ENCODE results near the gene FAF2.

FAF2 gene

DNA sequence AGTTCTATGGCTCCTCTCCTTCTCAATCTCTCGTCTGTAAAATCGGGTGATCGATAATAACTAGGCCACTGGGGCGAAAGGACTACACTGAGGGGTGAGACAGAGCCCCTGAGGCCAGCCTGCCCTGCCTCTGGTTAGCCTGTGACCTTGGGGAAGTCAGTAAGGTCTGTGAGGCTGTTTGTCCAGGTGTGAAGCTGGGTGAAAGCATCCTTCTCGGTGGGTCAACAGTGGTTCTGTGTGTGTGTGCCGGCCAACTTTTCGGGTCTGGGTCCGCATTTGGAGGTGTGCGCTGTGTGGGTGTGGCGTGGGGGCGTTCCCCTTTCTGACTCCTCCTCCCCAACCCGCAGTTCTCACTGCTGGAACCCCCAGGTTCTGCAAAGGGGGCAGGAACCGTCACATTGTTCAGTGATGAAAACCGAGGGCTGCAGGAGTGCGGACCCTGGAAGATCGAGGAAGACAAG lies 94.0 kb downstream of the FAF2 start:
- TF ChIP-seq, protein P1, sequence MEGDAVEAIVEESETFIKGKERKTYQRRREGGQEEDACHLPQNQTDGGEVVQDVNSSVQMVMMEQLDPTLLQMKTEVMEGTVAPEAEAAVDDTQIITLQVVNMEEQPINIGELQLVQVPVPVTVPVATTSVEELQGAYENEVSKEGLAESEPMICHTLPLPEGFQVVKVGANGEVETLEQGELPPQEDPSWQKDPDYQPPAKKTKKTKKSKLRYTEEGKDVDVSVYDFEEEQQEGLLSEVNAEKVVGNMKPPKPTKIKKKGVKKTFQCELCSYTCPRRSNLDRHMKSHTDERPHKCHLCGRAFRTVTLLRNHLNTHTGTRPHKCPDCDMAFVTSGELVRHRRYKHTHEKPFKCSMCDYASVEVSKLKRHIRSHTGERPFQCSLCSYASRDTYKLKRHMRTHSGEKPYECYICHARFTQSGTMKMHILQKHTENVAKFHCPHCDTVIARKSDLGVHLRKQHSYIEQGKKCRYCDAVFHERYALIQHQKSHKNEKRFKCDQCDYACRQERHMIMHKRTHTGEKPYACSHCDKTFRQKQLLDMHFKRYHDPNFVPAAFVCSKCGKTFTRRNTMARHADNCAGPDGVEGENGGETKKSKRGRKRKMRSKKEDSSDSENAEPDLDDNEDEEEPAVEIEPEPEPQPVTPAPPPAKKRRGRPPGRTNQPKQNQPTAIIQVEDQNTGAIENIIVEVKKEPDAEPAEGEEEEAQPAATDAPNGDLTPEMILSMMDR (conservative IDR thresholded peaks at IDR 0.05), result no peak
- TF ChIP-seq ZFX (IDR thresholded peaks at IDR 0.05), result no peak
- peak overlapping the region; percentile 95 for H3K27ac ChIP-seq

DNA sequence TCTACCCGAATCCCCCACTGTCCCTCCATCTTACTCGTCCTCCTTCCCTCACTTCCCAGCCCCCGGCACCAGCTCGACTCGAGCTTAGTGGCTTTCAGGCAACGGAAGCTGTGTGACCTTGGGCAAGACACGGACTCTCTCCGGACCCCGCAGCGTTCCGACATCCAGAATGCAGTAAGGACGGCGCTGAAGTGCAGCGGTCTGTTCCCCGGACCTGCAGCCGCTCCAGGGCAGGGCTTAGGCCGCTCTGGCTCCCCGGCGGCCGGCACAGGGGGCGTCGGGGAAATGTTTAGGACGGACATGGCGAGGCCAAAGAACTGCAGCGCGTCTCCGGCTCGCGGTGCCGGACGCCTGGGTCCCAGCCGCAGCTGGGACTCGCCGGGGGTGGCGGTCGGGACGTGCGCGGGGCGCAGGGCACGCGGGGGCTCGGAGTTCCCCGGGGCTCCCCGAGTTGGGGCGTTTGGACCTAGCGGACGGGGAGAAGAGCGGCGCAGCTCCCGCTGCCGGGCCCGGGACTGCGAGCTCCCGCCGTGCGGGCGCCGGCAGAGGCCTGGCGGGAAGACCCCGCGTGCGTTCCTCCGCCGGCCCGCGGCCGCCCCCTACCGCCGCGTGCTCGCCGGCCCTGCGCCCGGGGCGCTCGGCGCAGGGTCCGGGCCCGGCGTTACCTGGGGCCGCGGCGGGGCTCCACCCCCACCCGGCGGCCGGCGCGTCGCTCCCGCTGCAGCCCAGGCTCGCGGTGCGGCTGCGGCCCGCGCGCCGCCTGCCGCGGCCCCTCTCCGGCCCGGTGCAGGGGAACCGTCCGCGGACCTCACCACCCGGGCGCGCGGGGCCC lies 94.6 kb downstream of the FAF2 start:
- H3K27ac ChIP-seq, result peak overlapping the region; percentile 95
- TF ChIP-seq ZFX (IDR thresholded peaks at IDR 0.05), result peak; percentile 80
- TF ChIP-seq, protein P1 (conservative IDR thresholded peaks at IDR 0.05), result no peak; the same call in 1 of the 2 replicates

DNA sequence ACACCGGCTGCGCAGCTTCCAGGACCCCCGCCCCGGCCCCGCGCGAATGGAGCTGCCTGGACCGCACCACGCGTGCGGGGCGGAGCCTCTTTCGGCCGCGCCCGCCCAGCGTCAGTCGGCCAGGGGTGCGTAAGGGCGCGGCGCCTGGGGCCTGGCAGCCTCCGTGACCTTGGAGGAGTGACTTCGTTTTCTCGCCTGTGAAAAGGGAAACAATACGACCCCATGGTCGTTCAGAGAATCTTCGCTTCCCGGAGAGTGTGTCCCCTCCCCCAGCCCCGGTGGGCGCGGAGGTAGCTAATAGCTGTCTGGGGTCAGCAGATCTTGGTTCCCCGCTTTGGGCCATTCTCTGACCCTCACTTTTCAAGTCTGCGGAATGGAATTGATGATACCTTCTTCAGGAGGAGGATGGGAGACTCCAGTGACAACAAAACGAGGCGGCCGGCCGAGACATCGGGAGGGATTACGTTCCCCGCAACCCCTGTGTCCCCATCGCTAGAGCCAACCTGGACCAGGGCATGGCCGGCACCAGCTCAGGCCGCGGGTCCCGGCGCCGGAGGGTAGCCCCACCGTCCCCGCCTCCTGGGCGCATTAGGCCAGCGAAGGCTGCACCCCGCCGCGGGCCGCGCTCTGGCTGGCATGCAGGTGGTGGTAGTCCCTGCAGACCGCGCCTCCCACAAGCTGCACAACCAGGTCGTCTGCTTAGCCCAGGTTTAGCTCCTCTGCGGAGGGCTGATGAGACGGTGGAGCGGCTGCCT lies 95.4 kb downstream of the FAF2 start:
- peak; percentile 65; the same call in 1 of the 2 replicates for TF ChIP-seq ZFX (IDR thresholded peaks at IDR 0.05)
- TF ChIP-seq, protein P1 (conservative IDR thresholded peaks at IDR 0.05), result no peak
- peak overlapping the region; percentile 95 for H3K27ac ChIP-seq

DNA sequence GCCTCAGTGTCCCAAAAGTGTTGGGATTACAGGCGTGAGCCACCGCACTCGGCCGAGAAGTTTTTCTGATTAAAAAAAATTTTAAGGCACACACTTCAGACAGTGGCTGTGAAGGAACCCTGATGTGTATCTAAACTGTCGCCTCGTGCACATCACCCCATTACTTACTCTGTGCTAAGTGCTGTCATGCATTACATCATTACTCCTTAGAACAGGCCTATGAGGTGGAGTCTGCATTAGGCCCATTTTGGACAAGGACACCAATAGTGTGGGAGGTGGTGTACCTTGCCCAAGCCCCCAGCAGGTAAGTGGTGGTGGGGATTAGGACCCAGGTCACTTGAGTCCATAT lies 97.2 kb downstream of the FAF2 start:
- no peak for TF ChIP-seq ZFX (IDR thresholded peaks at IDR 0.05)
- TF ChIP-seq, protein P1 (conservative IDR thresholded peaks at IDR 0.05), result no peak
- H3K27ac ChIP-seq, result no peak overlapping the region

GRCh38 chr5:176545737-176546509 lies 97.7 kb downstream of the FAF2 start:
- no peak overlapping the region for H3K27ac ChIP-seq

DNA sequence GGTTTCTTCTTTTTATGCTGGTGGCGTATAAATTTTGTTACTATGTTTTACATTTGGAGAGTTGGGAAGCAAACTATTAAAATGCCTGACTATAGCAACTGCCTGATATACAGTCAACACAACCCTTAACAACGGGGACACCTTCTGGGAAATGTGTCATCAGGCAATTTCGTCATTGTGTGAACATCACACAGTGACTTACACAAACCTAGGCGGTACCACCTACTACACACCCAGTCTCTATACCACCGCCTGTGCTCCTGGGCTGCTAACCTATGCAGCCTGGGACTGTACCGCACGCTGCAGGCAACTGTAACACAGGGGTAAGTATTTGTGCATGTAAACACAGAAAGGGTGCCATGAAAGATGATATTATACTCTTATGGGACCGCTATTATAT lies 99.6 kb downstream of the FAF2 start:
- no peak overlapping the region for H3K27ac ChIP-seq
- TF ChIP-seq, protein P1 (conservative IDR thresholded peaks at IDR 0.05), result no peak
- no peak for TF ChIP-seq ZFX (IDR thresholded peaks at IDR 0.05)

More at GRCh38 chr5:176545737-176546509, 97.7 kb downstream of the FAF2 start:
- no peak for TF ChIP-seq ZFX (IDR thresholded peaks at IDR 0.05)
- TF ChIP-seq, protein P1 (conservative IDR thresholded peaks at IDR 0.05), result no peak
